ENCODE results near the gene MVK. TPM values are rescaled to one million over a fixed set of nuclear protein-coding genes. Genes with fewer than 3 reads are reported as not detected.

Gene MVK
- total RNA-seq, 2 experiments from 2014 or later: 19.8 to 20.2 TPM

DNA sequence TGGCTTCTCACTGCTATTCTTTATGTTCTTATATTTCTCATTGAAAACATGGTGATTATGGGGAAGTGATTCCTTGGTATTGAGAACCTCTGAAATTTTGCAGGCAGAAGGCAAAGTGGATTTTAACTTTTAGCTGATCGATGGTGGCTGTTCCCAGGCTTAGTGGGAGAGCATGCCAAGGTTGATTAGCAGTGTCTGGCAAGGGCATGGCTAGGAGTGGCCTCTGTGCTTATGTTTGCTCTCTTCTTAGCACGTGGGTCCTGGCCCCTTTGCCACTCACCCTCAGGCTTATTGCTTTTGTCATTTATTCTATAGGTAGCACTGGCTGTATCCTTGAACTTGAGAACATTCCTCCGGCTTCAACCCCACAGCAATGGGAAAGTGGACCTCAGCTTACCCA is 2.1 kb downstream of the MVK start:
- H3K4me1 Mint-ChIP-seq (ENCODE audit: low read depth): peaks cover 23% of the 10 kb centered on the region
- DNase-seq: no peak
- CTCF ChIA-PET: interaction anchor here (3.9 kb wide), 1 partner anchor 21 kb away, joined by 32 read pairs; no protein-coding TSS in a partner anchor
- no peak overlapping the region for H3K4me3 Mint-ChIP-seq
- no peaks in the 10 kb centered on the region for H3K27me3 Mint-ChIP-seq (ENCODE audit: low read depth)
- H3K36me3 Mint-ChIP-seq (ENCODE audit: low read depth): peaks cover 21% of the 10 kb centered on the region
- no peak overlapping the region for H3K27ac Mint-ChIP-seq
- H3K9me3 Mint-ChIP-seq: no peaks in the 10 kb centered on the region
- intact Hi-C loops (cut with micrococcal nuclease): loop anchor here (10.0 kb wide), 1 partner anchor 141 kb away; no protein-coding TSS in a partner anchor

DNA sequence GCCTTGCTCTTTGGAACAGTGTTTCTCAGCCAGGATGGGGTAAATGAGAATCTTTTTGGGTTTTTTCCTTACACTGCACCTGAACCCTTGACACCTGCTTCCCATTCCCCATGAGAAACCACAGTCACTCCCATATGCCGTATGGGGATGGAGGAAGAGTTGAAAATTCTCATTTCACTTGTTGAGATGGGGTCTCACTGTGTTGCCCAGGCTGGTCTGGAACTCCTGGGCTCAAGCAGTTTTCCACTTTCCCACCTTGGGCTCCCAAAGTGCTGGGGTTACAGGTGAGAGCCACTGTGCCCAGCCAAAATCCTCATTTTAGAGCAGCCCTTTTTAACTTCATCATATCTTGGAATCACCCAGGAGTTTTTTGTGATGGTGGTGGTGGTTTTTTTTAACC is 3.7 kb downstream of the MVK start:
- Mint-ChIP-seq H3K27me3 (ENCODE audit: low read depth) (no peaks in the 10 kb centered on the region), H3K4me1 (ENCODE audit: low read depth) (peaks cover 19% of the 10 kb centered on the region), H3K27ac (no peak overlapping the region), H3K4me3 (no peak overlapping the region), H3K9me3 (no peaks in the 10 kb centered on the region), H3K36me3 (ENCODE audit: low read depth) (peaks cover 18% of the 10 kb centered on the region)
- intact Hi-C loops (cut with micrococcal nuclease): loop anchor here (10.0 kb wide), 1 partner anchor 143 kb away; no protein-coding TSS in a partner anchor
- CTCF ChIA-PET: interaction anchor here (0.6 to 3.9 kb wide), 2 partner anchors 20 to 24 kb away, joined by 3 to 32 read pairs; no protein-coding TSS in a partner anchor
- DNase-seq: no peak

DNA sequence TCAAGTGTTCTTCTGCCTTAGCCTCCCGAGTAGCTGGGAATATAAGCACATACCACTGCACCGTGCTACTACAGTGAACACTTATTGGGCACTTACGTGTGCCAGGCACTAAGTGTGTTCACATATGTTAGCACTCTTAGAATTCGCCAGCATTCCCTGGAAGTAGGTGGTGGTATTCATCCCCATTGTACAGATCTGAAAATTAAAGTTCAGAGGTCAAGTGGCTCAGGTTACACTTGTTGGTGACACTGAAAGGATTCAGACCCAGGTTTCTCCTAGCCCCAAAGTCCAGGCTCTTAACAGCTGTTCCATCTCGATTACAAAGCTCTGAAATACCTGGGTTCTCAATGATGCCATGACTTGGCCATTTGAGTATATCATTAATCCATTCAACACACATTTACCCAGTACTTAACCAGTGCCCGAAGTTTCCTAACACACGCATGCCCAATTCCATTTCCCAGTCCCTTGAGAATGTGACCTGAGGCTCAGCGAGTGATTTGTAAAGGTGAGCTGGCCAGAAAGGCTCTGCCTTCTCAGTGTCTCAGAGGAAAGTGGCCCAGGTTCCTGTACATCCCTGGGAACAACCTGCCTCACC is 4.8 kb downstream of the MVK start:
- H3K27me3 Mint-ChIP-seq (ENCODE audit: low read depth): no peaks in the 10 kb centered on the region
- no peak overlapping the region for H3K4me3 Mint-ChIP-seq
- DNase-seq: no peak
- H3K4me1 Mint-ChIP-seq (ENCODE audit: low read depth): peaks cover 12% of the 10 kb centered on the region
- H3K27ac Mint-ChIP-seq: no peak overlapping the region
- CTCF ChIA-PET: no interaction called here
- H3K36me3 Mint-ChIP-seq (ENCODE audit: low read depth): peaks cover 15% of the 10 kb centered on the region
- no peaks in the 10 kb centered on the region for H3K9me3 Mint-ChIP-seq
- intact Hi-C loops (cut with micrococcal nuclease): loop anchor here (10.0 kb wide), 1 partner anchor 144 kb away; no protein-coding TSS in a partner anchor

DNA sequence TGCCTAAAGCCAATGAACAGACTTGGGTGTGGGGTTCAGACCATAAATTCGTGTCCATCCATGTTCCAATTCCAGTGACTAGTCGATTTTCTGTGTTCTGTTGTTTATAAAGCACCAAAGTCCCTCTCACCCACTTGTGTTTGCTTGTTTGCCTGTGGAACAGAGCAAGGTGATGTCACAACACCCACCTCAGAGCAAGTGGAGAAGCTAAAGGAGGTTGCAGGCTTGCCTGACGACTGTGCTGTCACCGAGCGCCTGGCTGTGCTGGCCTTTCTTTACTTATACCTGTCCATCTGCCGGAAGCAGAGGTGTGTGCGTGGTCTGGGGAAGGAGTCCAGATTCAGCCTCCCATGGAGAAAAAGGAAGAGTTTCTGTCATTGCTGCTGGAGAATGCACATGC is 6.0 kb downstream of the MVK start:
- no peak for DNase-seq
- H3K27ac Mint-ChIP-seq: no peak overlapping the region

DNA sequence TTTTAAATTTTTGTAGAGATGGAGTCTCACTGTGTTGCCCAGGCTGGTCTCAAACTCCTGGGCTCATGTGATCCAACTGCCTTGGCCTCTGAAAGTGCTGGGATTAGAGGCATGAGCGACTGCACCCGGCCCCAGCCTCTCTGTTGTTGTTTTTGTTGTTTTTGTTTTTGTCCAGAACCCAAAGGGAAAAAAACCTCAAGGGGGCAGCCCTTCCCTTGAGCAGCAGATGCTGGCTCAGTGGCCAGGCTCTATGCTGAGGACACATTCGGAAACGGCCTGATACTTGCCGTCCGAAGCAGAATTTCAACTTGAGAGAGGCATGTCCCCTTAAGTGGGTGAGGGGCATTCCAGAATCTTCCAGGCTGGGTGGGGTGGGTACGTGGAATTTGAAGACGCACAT is 6.7 kb downstream of the MVK start:
- intact Hi-C loops (cut with micrococcal nuclease): no loop called here
- H3K27me3 Mint-ChIP-seq (ENCODE audit: low read depth): no peaks in the 10 kb centered on the region

More for the DNA sequence above, 6.0 kb downstream of the MVK start:
- CTCF ChIA-PET: no interaction called here
- no peaks in the 10 kb centered on the region for H3K9me3 Mint-ChIP-seq
- no peaks in the 10 kb centered on the region for H3K27me3 Mint-ChIP-seq (ENCODE audit: low read depth)
- peaks cover 5% of the 10 kb centered on the region for H3K4me1 Mint-ChIP-seq (ENCODE audit: low read depth)
- H3K4me3 Mint-ChIP-seq: no peak overlapping the region
- intact Hi-C loops (cut with micrococcal nuclease): loop anchor here (10.0 kb wide), 1 partner anchor 145 kb away; no protein-coding TSS in a partner anchor
- H3K36me3 Mint-ChIP-seq (ENCODE audit: low read depth): peaks cover 19% of the 10 kb centered on the region

DNA sequence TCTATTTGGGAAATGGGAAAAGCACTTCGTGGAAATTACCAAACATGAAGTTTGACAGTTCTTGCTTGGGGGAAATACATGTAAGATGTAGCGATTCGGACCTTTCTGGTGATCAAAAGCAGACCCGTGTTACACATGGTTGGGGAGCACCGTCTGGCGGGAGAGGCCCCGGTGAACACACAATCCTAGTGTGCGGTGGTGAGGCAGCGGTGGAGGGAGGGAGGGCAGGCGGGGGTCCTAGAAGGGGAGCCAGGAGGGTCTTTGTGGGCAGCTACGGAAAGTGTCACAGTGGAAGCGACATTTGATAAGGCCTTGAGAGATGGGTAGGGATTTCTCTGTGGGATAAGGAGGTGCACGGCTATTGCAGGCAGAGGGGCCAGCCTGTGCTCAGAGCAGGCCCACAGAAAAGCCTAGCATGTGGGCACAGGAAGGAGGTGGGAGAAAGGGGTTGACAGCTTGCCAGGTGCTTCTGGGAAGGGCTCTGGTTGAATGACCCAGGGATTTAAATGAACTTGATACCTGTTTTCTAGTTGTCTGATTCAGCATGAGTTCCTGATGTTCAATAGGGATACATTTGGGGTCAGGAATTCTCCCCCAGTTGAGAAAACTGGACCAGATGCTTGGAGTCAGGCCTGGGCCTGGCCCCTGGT is 7.2 kb downstream of the MVK start:
- Mint-ChIP-seq H3K4me1 (ENCODE audit: low read depth) (no peaks in the 10 kb centered on the region), H3K27ac (no peak overlapping the region), H3K4me3 (no peak overlapping the region), H3K27me3 (ENCODE audit: low read depth) (no peaks in the 10 kb centered on the region), H3K9me3 (no peaks in the 10 kb centered on the region), H3K36me3 (ENCODE audit: low read depth) (peaks cover 19% of the 10 kb centered on the region)
- DNase-seq: no peak
- CTCF ChIA-PET: no interaction called here
- intact Hi-C loops (cut with micrococcal nuclease): no loop called here

More for the DNA sequence above, 6.7 kb downstream of the MVK start:
- CTCF ChIA-PET: no interaction called here
- DNase-seq: no peak
- no peaks in the 10 kb centered on the region for H3K9me3 Mint-ChIP-seq
- peaks cover 19% of the 10 kb centered on the region for H3K36me3 Mint-ChIP-seq (ENCODE audit: low read depth)
- H3K4me1 Mint-ChIP-seq (ENCODE audit: low read depth): no peaks in the 10 kb centered on the region
- no peak overlapping the region for H3K4me3 Mint-ChIP-seq
- H3K27ac Mint-ChIP-seq: no peak overlapping the region

DNA sequence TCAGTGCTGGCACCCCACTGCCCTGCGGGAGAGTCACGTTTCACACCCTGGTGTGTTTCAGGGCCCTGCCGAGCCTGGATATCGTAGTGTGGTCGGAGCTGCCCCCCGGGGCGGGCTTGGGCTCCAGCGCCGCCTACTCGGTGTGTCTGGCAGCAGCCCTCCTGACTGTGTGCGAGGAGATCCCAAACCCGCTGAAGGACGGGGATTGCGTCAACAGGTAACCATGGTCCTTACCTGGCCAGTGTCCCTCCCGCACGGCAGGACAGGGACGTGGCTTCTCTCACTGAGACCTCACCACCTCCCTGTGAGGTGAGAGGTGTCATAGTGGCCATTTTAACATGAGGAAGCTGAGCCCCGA is 7.7 kb downstream of the MVK start:
- CTCF ChIA-PET: interaction anchor here (1.4 kb wide), 1 partner anchor 17 kb away, joined by 7 read pairs; no protein-coding TSS in a partner anchor
- no peak for DNase-seq
- intact Hi-C loops (cut with micrococcal nuclease): no loop called here
- no peaks in the 10 kb centered on the region for H3K9me3 Mint-ChIP-seq
- H3K4me3 Mint-ChIP-seq: no peak overlapping the region
- no peaks in the 10 kb centered on the region for H3K27me3 Mint-ChIP-seq (ENCODE audit: low read depth)
- peaks cover 18% of the 10 kb centered on the region for H3K36me3 Mint-ChIP-seq (ENCODE audit: low read depth)
- no peaks in the 10 kb centered on the region for H3K4me1 Mint-ChIP-seq (ENCODE audit: low read depth)
- H3K27ac Mint-ChIP-seq: no peak overlapping the region

DNA sequence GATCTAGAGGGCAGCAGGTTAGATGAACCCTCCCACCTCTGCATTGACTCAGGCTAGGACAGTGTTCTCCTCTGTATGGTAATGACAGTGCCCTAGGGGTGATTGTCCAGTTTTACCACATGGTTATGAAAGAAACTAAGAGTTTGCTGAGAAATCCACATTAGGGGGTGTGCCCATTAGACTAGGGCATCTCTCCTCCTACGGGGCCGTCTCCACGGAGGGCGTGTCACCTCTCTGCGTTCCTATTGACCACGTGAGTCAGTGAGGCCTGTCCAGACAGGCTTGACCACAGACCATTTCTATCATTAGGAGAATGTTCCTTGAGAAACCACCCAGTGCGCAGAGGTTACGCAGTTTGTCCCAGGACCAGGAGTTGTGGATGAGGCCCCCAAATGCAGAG is 8.3 kb downstream of the MVK start:
- CTCF ChIA-PET: interaction anchor here (1.4 kb wide), 1 partner anchor 16 kb away, joined by 7 read pairs; no protein-coding TSS in a partner anchor
- H3K36me3 Mint-ChIP-seq (ENCODE audit: low read depth): peaks cover 16% of the 10 kb centered on the region
- no peaks in the 10 kb centered on the region for H3K27me3 Mint-ChIP-seq (ENCODE audit: low read depth)
- intact Hi-C loops (cut with micrococcal nuclease): no loop called here
- H3K4me1 Mint-ChIP-seq (ENCODE audit: low read depth): no peaks in the 10 kb centered on the region
- no peak overlapping the region for H3K27ac Mint-ChIP-seq
- no peaks in the 10 kb centered on the region for H3K9me3 Mint-ChIP-seq
- H3K4me3 Mint-ChIP-seq: no peak overlapping the region
- DNase-seq: no peak

DNA sequence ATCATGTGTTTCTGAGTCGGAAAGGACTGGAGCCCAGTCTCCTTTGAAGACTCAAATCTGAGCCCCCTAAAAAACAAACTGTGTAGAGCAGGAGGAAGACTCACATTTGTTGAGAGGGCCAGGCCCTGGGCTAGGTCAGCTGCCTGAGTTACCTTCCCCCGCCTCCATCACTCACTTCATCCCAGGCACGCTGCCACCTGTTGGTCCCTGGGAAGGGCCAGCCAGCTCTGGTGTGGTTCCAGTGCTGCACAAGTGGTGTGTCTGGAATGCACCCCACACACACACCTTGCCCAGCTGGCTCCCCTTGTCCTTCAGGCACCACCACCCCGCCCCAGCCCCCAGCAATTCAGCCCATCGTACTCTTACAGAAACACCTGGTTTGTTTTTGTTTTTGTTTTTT is 9.0 kb downstream of the MVK start:
- H3K4me3 Mint-ChIP-seq: no peak overlapping the region
- no peaks in the 10 kb centered on the region for H3K9me3 Mint-ChIP-seq
- peaks cover 16% of the 10 kb centered on the region for H3K36me3 Mint-ChIP-seq (ENCODE audit: low read depth)
- no peaks in the 10 kb centered on the region for H3K27me3 Mint-ChIP-seq (ENCODE audit: low read depth)
- H3K27ac Mint-ChIP-seq: no peak overlapping the region
- H3K4me1 Mint-ChIP-seq (ENCODE audit: low read depth): no peaks in the 10 kb centered on the region
- intact Hi-C loops (cut with micrococcal nuclease): no loop called here
- CTCF ChIA-PET: interaction anchor here (0.6 to 1.4 kb wide), 2 partner anchors 16 to 208 kb away, joined by 3 to 7 read pairs; no protein-coding TSS in a partner anchor
- no peak for DNase-seq

DNA sequence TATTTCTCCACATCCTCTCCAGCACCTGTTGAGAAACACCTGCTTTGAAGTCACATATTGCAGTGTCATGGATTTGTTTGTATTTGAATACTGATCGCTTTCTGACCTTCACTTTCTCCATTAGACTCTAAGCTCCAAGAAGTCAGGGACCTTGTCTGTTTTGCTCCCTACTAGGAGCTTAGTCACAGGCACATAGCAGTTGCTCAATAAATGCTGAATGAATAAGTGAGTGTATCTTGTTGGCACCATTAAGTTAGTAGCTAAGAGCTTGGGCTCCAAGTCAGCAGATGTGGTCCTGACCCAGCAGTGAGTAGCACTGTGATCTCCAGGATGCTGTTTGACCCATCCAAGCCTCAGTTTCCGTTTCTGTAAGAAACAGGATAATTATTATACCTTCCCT is 10.1 kb downstream of the MVK start:
- Mint-ChIP-seq H3K4me1 (ENCODE audit: low read depth) (no peaks in the 10 kb centered on the region), H3K27me3 (ENCODE audit: low read depth) (no peaks in the 10 kb centered on the region), H3K9me3 (no peaks in the 10 kb centered on the region), H3K27ac (no peak overlapping the region), H3K4me3 (no peak overlapping the region), H3K36me3 (ENCODE audit: low read depth) (peaks cover 17% of the 10 kb centered on the region)
- intact Hi-C loops (cut with micrococcal nuclease): no loop called here
- CTCF ChIA-PET: interaction anchor here (0.7 to 1.0 kb wide), 3 partner anchors 11 to 17 kb away, joined by 3 to 4 read pairs (median 4); no protein-coding TSS in a partner anchor
- DNase-seq: no peak

DNA sequence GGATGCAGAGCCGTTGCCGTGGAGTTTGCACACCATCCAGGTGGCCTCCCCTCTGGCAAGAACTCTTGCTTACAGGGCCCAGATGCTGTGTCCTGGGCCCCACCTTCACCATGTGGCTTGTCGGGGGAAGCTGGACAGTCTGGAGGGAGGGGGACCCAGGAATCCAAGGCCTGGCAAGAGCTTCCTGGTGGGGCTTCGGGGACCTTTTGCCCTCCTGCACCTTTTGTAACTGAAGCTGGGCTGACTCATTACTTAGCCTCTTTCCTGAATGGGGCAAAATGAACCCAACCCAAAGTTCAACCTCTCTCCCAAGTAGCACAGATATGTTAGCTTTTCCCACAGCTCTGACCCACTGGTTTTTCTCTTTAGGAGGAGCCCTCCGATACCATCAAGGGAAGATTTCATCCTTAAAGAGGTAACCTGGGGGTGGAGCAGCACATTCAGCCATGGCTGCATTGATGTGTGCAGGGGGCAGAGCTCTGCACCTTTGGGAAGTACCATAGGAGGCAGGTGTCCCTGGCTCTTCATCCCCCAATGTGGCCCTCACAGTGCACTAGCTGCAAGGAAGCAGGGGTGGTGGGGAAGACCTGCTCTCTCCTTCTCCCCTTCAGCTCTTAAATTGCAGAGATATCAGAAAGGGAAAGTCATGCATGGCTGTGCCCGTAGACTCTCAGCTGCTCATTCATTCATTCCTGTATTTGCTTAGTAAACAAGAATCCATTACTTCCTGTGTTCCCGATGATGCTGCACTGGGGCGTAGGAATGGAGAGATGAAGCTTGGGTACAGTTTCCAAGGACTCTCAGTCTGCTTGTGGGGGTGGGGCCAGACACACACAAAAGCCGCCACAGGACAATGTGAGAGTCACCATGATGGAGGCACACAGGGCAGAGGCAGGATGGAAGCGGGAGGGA is 13.0 kb downstream of the MVK start:
- H3K9me3 Mint-ChIP-seq: no peaks in the 10 kb centered on the region
- H3K27ac Mint-ChIP-seq: no peak overlapping the region
- H3K4me1 Mint-ChIP-seq (ENCODE audit: low read depth): no peaks in the 10 kb centered on the region
- H3K36me3 Mint-ChIP-seq (ENCODE audit: low read depth): peaks cover 12% of the 10 kb centered on the region
- H3K4me3 Mint-ChIP-seq: no peak overlapping the region
- CTCF ChIA-PET: interaction anchor here (0.6 to 2.7 kb wide), 5 partner anchors 10 to 920 kb away, joined by 3 to 6 read pairs (median 3); partner anchors contain the start of gene MVK
- intact Hi-C loops (cut with micrococcal nuclease): no loop called here
- DNase-seq: no peak
- no peaks in the 10 kb centered on the region for H3K27me3 Mint-ChIP-seq (ENCODE audit: low read depth)

DNA sequence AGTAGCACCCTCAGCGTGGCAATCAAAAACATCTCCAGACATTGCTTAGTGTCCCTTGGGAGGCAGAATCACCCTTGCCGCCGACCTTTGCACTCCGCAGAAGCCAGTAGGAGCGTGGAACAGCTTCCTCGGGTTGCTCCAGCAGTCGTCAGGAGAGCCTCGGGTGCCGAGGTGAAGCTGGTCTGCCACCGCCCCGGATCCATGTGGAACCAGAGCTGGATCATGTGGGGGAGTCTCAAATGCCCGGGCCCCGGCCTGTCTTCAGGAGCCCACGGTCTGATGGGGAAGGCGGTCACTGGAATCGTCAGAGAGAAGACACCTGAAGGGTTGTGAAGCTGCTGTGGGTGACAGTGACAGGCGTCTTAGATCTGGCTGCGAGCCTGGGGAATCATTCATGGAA is 14.3 kb downstream of the MVK start:
- peaks cover 13% of the 10 kb centered on the region for H3K36me3 Mint-ChIP-seq (ENCODE audit: low read depth)

More for the DNA sequence above, 14.3 kb downstream of the MVK start:
- DNase-seq: no peak
- intact Hi-C loops (cut with micrococcal nuclease): no loop called here
- CTCF ChIA-PET: interaction anchor here (0.5 to 2.7 kb wide), 2 partner anchors 9 to 15 kb away, joined by 5 to 6 read pairs; no protein-coding TSS in a partner anchor
- H3K4me3 Mint-ChIP-seq: no peak overlapping the region
- no peaks in the 10 kb centered on the region for H3K9me3 Mint-ChIP-seq
- H3K4me1 Mint-ChIP-seq (ENCODE audit: low read depth): no peaks in the 10 kb centered on the region
- H3K27me3 Mint-ChIP-seq (ENCODE audit: low read depth): no peaks in the 10 kb centered on the region
- H3K27ac Mint-ChIP-seq: no peak overlapping the region
